GM12878 (cell line): Measurements from ENCODE around the gene RARA. TPM values are rescaled to one million over a fixed set of nuclear protein-coding genes. Genes with fewer than 3 reads are reported as not detected.

ENCODE experiments used
- ATAC-seq: fragments of 200-7000 bp; cut with Tn5 transposase; 3 replicates; pipeline ENCODE4 v1.9.1; 2020; ENCODE audit warnings: mild to moderate bottlenecking, moderate library complexity
- BruUV-seq: library from RNA; stranded (reverse); fragments of 400-500 nt; replicated peaks from 2 replicates; lab custom pipeline; 2021; lab: Mats Ljungman, UMichigan
- CTCF ChIA-PET: fragments of 300-600 bp; sonication (Branson Sonifier 250); formaldehyde crosslinking; extraction: SDS; loops from one replicate; lab custom pipeline; 2021; ENCODE audit warnings: inconsistent platforms; lab: Yijun Ruan, JAX
- POLR2A ChIA-PET: fragments of 350-600 bp; formaldehyde crosslinking; extraction: SDS; loops from one replicate; lab custom pipeline; 2021; ENCODE audit warnings: inconsistent platforms; lab: Charles Lee
- RAD21 ChIA-PET: fragments of 300-600 bp; sonication (Branson Sonifier 250); formaldehyde crosslinking; loops from one replicate; lab custom pipeline; 2023; ENCODE audit warnings: antibody characterized with exemption; ENCODE audit not compliant: unreplicated experiment; lab: Charles Lee
- SMC1A ChIA-PET: fragments of 300-600 bp; sonication (Branson Sonifier 250); formaldehyde crosslinking; loops from one replicate; lab custom pipeline; 2023; ENCODE audit not compliant: unreplicated experiment, uncharacterized antibody; lab: Charles Lee
- DNase-seq: peaks from one replicate; pipeline ENCODE4 v3.0.0-alpha.2; 2011; ENCODE audit warnings: low read depth, low spot score
- FAIRE-seq: peaks from 3 replicates; lab custom pipeline; 2011; peaks lifted over from hg19 to GRCh38; lab: Jason Lieb, UNC
- H2AFZ ChIP-seq: 2 replicates; pipeline ENCODE4 v1.6.0; 2011; ENCODE audit warnings: low read depth, low read length, control low read depth; ENCODE audit not compliant: control insufficient read depth
- H3K27ac ChIP-seq: 2 replicates; pipeline ENCODE4 v1.5.1; 2011; ENCODE audit warnings: control low read depth; ENCODE audit not compliant: control insufficient read depth, insufficient read depth
- H3K27me3 ChIP-seq, 2 experiments: replicated peaks in 1 of 2; 2 replicates each; pipeline versions ENCODE4 v1.6.0 to v1.6.1; 2011; ENCODE audit warnings: low read length in 1 of 2; ENCODE audit not compliant: control insufficient read depth in 2 of 2, insufficient read depth in 2 of 2
- H3K36me3 ChIP-seq, 2 experiments: 2 replicates each; pipeline ENCODE4 v1.5.1; 2011; ENCODE audit warnings: low read length in 1 of 2; ENCODE audit not compliant: control insufficient read depth in 2 of 2, insufficient read depth in 2 of 2
- H3K4me1 ChIP-seq: 2 replicates; pipeline ENCODE4 v1.6.1; 2011; ENCODE audit warnings: mild to moderate bottlenecking, low read length, moderate library complexity, mixed read lengths; ENCODE audit not compliant: control insufficient read depth, insufficient read depth
- H3K4me2 ChIP-seq: 2 replicates; pipeline ENCODE4 v1.6.0; 2011; ENCODE audit warnings: control low read depth; ENCODE audit not compliant: control insufficient read depth, insufficient read depth
- H3K4me3 ChIP-seq: fragments of 200-600 bp; sonication (generic); 2 replicates; pipeline ENCODE4 v1.5.1; 2016
- H3K79me2 ChIP-seq: 2 replicates; pipeline ENCODE4 v1.6.0; 2011; ENCODE audit warnings: low read length; ENCODE audit not compliant: control insufficient read depth, insufficient read depth
- H3K9ac ChIP-seq: 2 replicates; pipeline ENCODE4 v1.8.0; 2011; ENCODE audit warnings: low read length, control low read depth, mixed read lengths; ENCODE audit not compliant: control insufficient read depth, insufficient read depth
- H3K9me3 ChIP-seq: replicated peaks from 3 replicates; pipeline ENCODE4 v1.5.1; 2011; ENCODE audit warnings: mild to moderate bottlenecking, low read length; ENCODE audit not compliant: control insufficient read depth, insufficient read depth
- H4K20me1 ChIP-seq: 2 replicates; pipeline ENCODE4 v1.6.0; 2011; ENCODE audit not compliant: control insufficient read depth, insufficient read depth
- CHD4 ChIP-seq: fragments of 200-600 bp; sonication (generic); IDR thresholded peaks from 2 replicates; pipeline ENCODE4 v1.6.1; 2016; ENCODE audit warnings: mild to moderate bottlenecking
- CUX1 ChIP-seq: IDR thresholded peaks from 2 replicates; pipeline ENCODE4 v1.6.1; 2012; ENCODE audit warnings: improper control_type of control experiment, low read depth, low read length; ENCODE audit not compliant: insufficient replicate concordance
- E2F8 ChIP-seq: fragments of 450-650 bp; IDR thresholded peaks from 2 replicates; pipeline ENCODE4 v1.6.1; 2018; ENCODE audit warnings: mild to moderate bottlenecking, low read depth, moderate library complexity; ENCODE audit not compliant: partially characterized antibody
- HDAC2 ChIP-seq: fragments of 200-600 bp; sonication (generic); IDR thresholded peaks from 2 replicates; pipeline ENCODE4 v1.6.1; 2017
- IRF4 ChIP-seq: IDR thresholded peaks from 2 replicates; pipeline ENCODE4 v1.6.1; 2011; ENCODE audit warnings: low read depth, low read length
- MEF2B ChIP-seq: fragments of 450-650 bp; IDR thresholded peaks from 2 replicates; pipeline ENCODE4 v1.6.1; 2018; ENCODE audit warnings: mild to moderate bottlenecking, moderate library complexity; ENCODE audit not compliant: partially characterized antibody, poor library complexity, severe bottlenecking
- NFXL1 ChIP-seq: fragments of 450-650 bp; IDR thresholded peaks from 2 replicates; pipeline ENCODE4 v1.6.1; 2017; ENCODE audit warnings: antibody characterized with exemption, mild to moderate bottlenecking, borderline replicate concordance
- NR2C1 ChIP-seq: fragments of 450-650 bp; IDR thresholded peaks from 2 replicates; pipeline ENCODE4 v1.6.1; 2017; ENCODE audit warnings: antibody characterized with exemption, mild to moderate bottlenecking, moderate library complexity
- SPI1 ChIP-seq: IDR thresholded peaks from 2 replicates; pipeline ENCODE4 v1.6.1; 2011; ENCODE audit warnings: low read depth, mild to moderate bottlenecking, low read length, moderate library complexity, borderline replicate concordance; ENCODE audit not compliant: insufficient read depth
- WGBS: methylation state at CpG from one replicate; pipeline ENCODE4 v1.1.6; 2016; ENCODE audit warnings: low lambda C conversion rate; ENCODE audit not compliant: insufficient replicate concordance, insufficient coverage; ENCODE audit errors: missing lambda C conversion rate; 5-methylcytosine and 5-hydroxymethylcytosine counted together
- in situ Hi-C: fragments of 300-500 bp; cut with MboI; formaldehyde crosslinking; loops from 9 replicates; pipeline ENCODE4 v1.14.3; 2018; ENCODE audit warnings: mixed read lengths
- intact Hi-C: fragments of 100-400 bp; cut with micrococcal nuclease; formaldehyde crosslinking; loops from one replicate; pipeline ENCODE4 v1.14.2; 2022; ENCODE audit not compliant: unreplicated experiment
- polyA plus RNA-seq, 11 experiments: library from polyadenylated mRNA; depleted of rRNA in 4 of 11; unstranded in 6 of 11; stranded (reverse) in 5 of 11; fragments of >200 nt; fragmentation: Nextera tagmentation in 4 of 11; fragmentation: Illumina TruSeq in 1 of 11; extraction: Ambion mirVana in 4 of 11; extraction: Trizol in 1 of 11; gene quantifications; 1 replicate in 1 of 11; 2 replicates in 10 of 11; pipeline versions ENCODE4 v1.2.1 to v1.2.3, GENCODE V29; 2011 to 2016; ENCODE audit warnings: inconsistent platforms in 2 of 11, missing spikeins in 2 of 11, low read depth in 1 of 11
- total RNA-seq, 4 experiments: library from RNA; depleted of rRNA in 3 of 4; stranded (reverse); fragments of >200 nt in 3 of 4; fragmentation: Illumina TruSeq in 1 of 4; extraction: Trizol in 1 of 4; gene quantifications; 2 replicates each; pipeline versions ENCODE4 v1.2.1 to v1.2.3, GENCODE V29; 2013 to 2021

The RARA gene
- total and polyA plus RNA-seq, 10 of the 15 experiments (the other 5 are each of a cell fraction or from before 2014, with no cell fraction given): 0.13 to 33.6 (median 13.6) TPM

- Histone ChIP-seq H4K20me1 (no peaks in the 10 kb centered on the region), H3K27me3 (no peaks in the 10 kb centered on the region), H3K36me3 (no peaks in the 10 kb centered on the region; a peak in 1 of 4 replicates), H3K4me3 (no peak overlapping the region), H3K9me3 (no peaks in the 10 kb centered on the region), H3K4me2 (no peak overlapping the region), H3K9ac (no peak overlapping the region), H3K4me1 (peaks cover 51% of the 10 kb centered on the region), H3K27ac (no peak overlapping the region), H3K79me2 (peaks cover 31% of the 10 kb centered on the region), H2AFZ (no peak overlapping the region)
- intact Hi-C loops (loop anchor here (10.0 kb wide), 1 partner anchor 99 kb away; the partner anchor contains the start of gene TOP2A), in situ Hi-C loops (no loop called here)
- 58% methylated on average over 9 of the region's 9 CpGs for WGBS
- no TSS peak for BruUV-seq
- ChIA-PET POLR2A (interaction anchor here (9.8 kb wide), 1 partner anchor 9 kb away, joined by 123 read pairs; no protein-coding TSS in a partner anchor), SMC1A (interaction anchor here (1.0 to 1.8 kb wide), 4 partner anchors 8 to 30 kb away, joined by 3 to 20 read pairs (median 7); partner anchors contain the start of gene RARA), RAD21 (interaction anchor here (0.8 to 2.4 kb wide), 4 partner anchors 8 to 38 kb away, joined by 3 to 5 read pairs (median 4); no protein-coding TSS in a partner anchor), CTCF (interaction anchor here (0.7 to 8.4 kb wide), 12 partner anchors 6 to 114 kb away, joined by 3 to 90 read pairs (median 6); partner anchors contain the start of genes RARA and TOP2A)
- no peak for FAIRE-seq
- ATAC-seq: no peak
- no peak for DNase-seq
- no peak for TF ChIP-seq NFXL1
- no peak for TF ChIP-seq HDAC2
- TF ChIP-seq E2F8: no peak
- no peak for TF ChIP-seq CHD4
- no peak for TF ChIP-seq MEF2B
- TF ChIP-seq CUX1: no peak
- TF ChIP-seq NR2C1: no peak
- no peak for TF ChIP-seq SPI1
- no peak for TF ChIP-seq IRF4
These were observed 6.9 kb downstream of the RARA start for GRCh38 chr17:40315678-40316570.
